SK-N-SH (cell line): ENCODE data around the gene ATP2B1.

Experiments
- CTCF ChIP-seq: fragments of 200-600 bp; sonication (generic); IDR thresholded peaks from 2 replicates; pipeline ENCODE4 v1.6.1; 2017; ENCODE audit warnings: antibody characterized with exemption, mild to moderate bottlenecking, moderate library complexity
- FOSL2 ChIP-seq: IDR thresholded peaks from 2 replicates; pipeline ENCODE4 v1.4.0; 2012; ENCODE audit warnings: low read depth, mild to moderate bottlenecking, moderate library complexity, borderline replicate concordance
- MAX ChIP-seq: IDR thresholded peaks from 2 replicates; pipeline ENCODE4 v1.4.0; 2012; ENCODE audit warnings: low read depth
- NRF1 ChIP-seq: IDR thresholded peaks from 2 replicates; pipeline ENCODE4 v1.6.1; 2012; ENCODE audit warnings: low read depth, mild to moderate bottlenecking, low read length
- POLR2AphosphoS5 ChIP-seq: IDR thresholded peaks from 2 replicates; pipeline ENCODE4 v1.6.1; 2012; ENCODE audit warnings: low read depth, low read length
- REST ChIP-seq: IDR thresholded peaks from 2 replicates; pipeline ENCODE4 v1.6.1; 2012; ENCODE audit warnings: mild to moderate bottlenecking, low read depth, low read length, moderate library complexity
- RFX5 ChIP-seq: IDR thresholded peaks from 2 replicates; pipeline ENCODE4 v1.6.1; 2012; ENCODE audit warnings: mild to moderate bottlenecking, improper control_type of control experiment, low read length
- TEAD4 ChIP-seq: IDR thresholded peaks from 2 replicates; pipeline ENCODE4 v1.4.0; 2012; ENCODE audit warnings: mild to moderate bottlenecking, borderline replicate concordance; ENCODE audit not compliant: insufficient read depth
- USF2 ChIP-seq: fragments of 150-350 bp; IDR thresholded peaks from 2 replicates; pipeline ENCODE4 v1.6.1; 2017; ENCODE audit warnings: antibody characterized with exemption, low read length, low read depth, borderline replicate concordance

GRCh38 chr12:89636776-89637160, 71.9 kb downstream of the ATP2B1 start:
- TF ChIP-seq TEAD4 (no peak), FOSL2 (no peak), CTCF (no peak), NRF1 (no peak), MAX (no peak), POLR2AphosphoS5 (no peak), RFX5 (no peak), REST (no peak), USF2 (no peak)
